SK-N-SH treated with all-trans-retinoic acid at 6 μM for 48 hours (cell line): ENCODE measurements around the gene PUM1.

Source experiments
- ATAC-seq: fragments of 200-7000 bp; cut with Tn5 transposase; 3 replicates; pipeline ENCODE4 v1.9.1; 2020; ENCODE audit warnings: mild to moderate bottlenecking, moderate library complexity
- ARNTL ChIP-seq: fragments of 450-650 bp; formaldehyde crosslinking; IDR thresholded peaks from 2 replicates; pipeline ENCODE4 v1.5.0; 2020; ENCODE audit warnings: low read depth, mild to moderate bottlenecking, moderate library complexity, borderline replicate concordance
- BACH2 ChIP-seq: fragments of 250-450 bp; sonication (Bioruptor Pico); IDR thresholded peaks from 2 replicates; pipeline ENCODE4 v1.9.0; 2021; ENCODE audit warnings: mild to moderate bottlenecking, borderline replicate concordance
- CREB5 ChIP-seq: fragments of 250-450 bp; sonication (Bioruptor Pico); IDR thresholded peaks from 2 replicates; pipeline ENCODE4 v1.5.1; 2020; ENCODE audit warnings: low read depth, mild to moderate bottlenecking, moderate library complexity
- CSDC2 ChIP-seq: fragments of 250-450 bp; sonication (Bioruptor Pico); IDR thresholded peaks from 2 replicates; pipeline ENCODE4 v1.5.0; 2020; ENCODE audit warnings: mild to moderate bottlenecking, moderate library complexity
- ESRRG ChIP-seq: fragments of 250-450 bp; sonication (Bioruptor Pico); IDR thresholded peaks from 2 replicates; pipeline ENCODE4 v1.6.1; 2021; ENCODE audit warnings: mild to moderate bottlenecking
- GLIS3 ChIP-seq: fragments of 250-450 bp; sonication (Bioruptor Pico); IDR thresholded peaks from 2 replicates; pipeline ENCODE4 v1.5.0; 2020; ENCODE audit warnings: mild to moderate bottlenecking, moderate library complexity
- OSR1 ChIP-seq: fragments of 250-450 bp; sonication (Bioruptor Pico); IDR thresholded peaks from 2 replicates; pipeline ENCODE4 v1.8.0; 2022; ENCODE audit warnings: moderate library complexity, mild to moderate bottlenecking, inconsistent platforms
- PATZ1 ChIP-seq: fragments of 250-450 bp; sonication (Bioruptor Pico); IDR thresholded peaks from 2 replicates; pipeline ENCODE4 v1.8.0; 2020; ENCODE audit warnings: mild to moderate bottlenecking, moderate library complexity, borderline replicate concordance
- PPARA ChIP-seq: fragments of 250-450 bp; sonication (Bioruptor Pico); IDR thresholded peaks from 2 replicates; pipeline ENCODE4 v1.5.0; 2020; ENCODE audit warnings: mild to moderate bottlenecking, borderline replicate concordance
- RARB ChIP-seq: fragments of 250-450 bp; sonication (Bioruptor Pico); IDR thresholded peaks from 2 replicates; pipeline ENCODE4 v1.8.0; 2021; ENCODE audit warnings: mild to moderate bottlenecking, moderate library complexity
- SNAI2 ChIP-seq: fragments of 250-450 bp; sonication (Bioruptor Pico); IDR thresholded peaks from 2 replicates; pipeline ENCODE4 v1.5.0; 2020; ENCODE audit warnings: mild to moderate bottlenecking, moderate library complexity
- TCF4 ChIP-seq: fragments of 250-450 bp; sonication (Bioruptor Pico); IDR thresholded peaks from 2 replicates; pipeline ENCODE4 v1.8.0; 2021; ENCODE audit warnings: mild to moderate bottlenecking, moderate library complexity, borderline replicate concordance
- TOX ChIP-seq: fragments of 250-450 bp; sonication (Bioruptor Pico); IDR thresholded peaks from 2 replicates; pipeline ENCODE4 v1.8.0; 2021; ENCODE audit warnings: mild to moderate bottlenecking, moderate library complexity, borderline replicate concordance
- ZC3H10 ChIP-seq: fragments of 250-450 bp; sonication (Bioruptor Pico); IDR thresholded peaks from 2 replicates; pipeline ENCODE4 v1.5.1; 2021; ENCODE audit warnings: mild to moderate bottlenecking, moderate library complexity
- ZFP3 ChIP-seq: fragments of 250-450 bp; sonication (Bioruptor Pico); IDR thresholded peaks from 2 replicates; pipeline ENCODE4 v1.5.0; 2020; ENCODE audit warnings: mild to moderate bottlenecking, moderate library complexity
- ZFP30 ChIP-seq: fragments of 450-650 bp; formaldehyde crosslinking; IDR thresholded peaks from 2 replicates; pipeline ENCODE4 v1.5.0; 2022; ENCODE audit warnings: mild to moderate bottlenecking, moderate library complexity
- ZNF70 ChIP-seq: fragments of 450-650 bp; formaldehyde crosslinking; IDR thresholded peaks from 2 replicates; pipeline ENCODE4 v1.5.0; 2020; ENCODE audit warnings: mild to moderate bottlenecking, moderate library complexity
- ZNF8 ChIP-seq: fragments of 450-650 bp; formaldehyde crosslinking; IDR thresholded peaks from 2 replicates; pipeline ENCODE4 v1.5.0; 2020; ENCODE audit warnings: mild to moderate bottlenecking, moderate library complexity
- TF ChIP-seq, protein P1 (sequence below): fragments of 250-450 bp; sonication (Bioruptor Pico); IDR thresholded peaks from 2 replicates; pipeline ENCODE4 v1.8.0; 2021; ENCODE audit warnings: low read depth, mild to moderate bottlenecking, moderate library complexity, borderline replicate concordance
- TF ChIP-seq, protein P2 (sequence below): fragments of 250-450 bp; sonication (Bioruptor Pico); IDR thresholded peaks from 2 replicates; pipeline ENCODE4 v1.5.1; 2021; ENCODE audit warnings: mild to moderate bottlenecking, moderate library complexity
- TF ChIP-seq, protein P3 (sequence below): fragments of 250-450 bp; sonication (Bioruptor Pico); IDR thresholded peaks from 2 replicates; pipeline ENCODE4 v1.5.0; 2020; ENCODE audit warnings: mild to moderate bottlenecking, moderate library complexity

The PUM1 gene

GRCh38 chr1:31065310-31066217 is at the start of gene PUM1:
TSS of gene PUM1 (minus strand) at chr1:31065717. CDS start at chr1:31059566, 6,151 bp downstream.
- TF ChIP-seq RARB (CRISPR knock-in tag), result no peak
- peak; percentile 83; the same call in 1 of the 2 replicates for TF ChIP-seq ZFP3 (CRISPR knock-in tag)
- TF ChIP-seq, protein P1, sequence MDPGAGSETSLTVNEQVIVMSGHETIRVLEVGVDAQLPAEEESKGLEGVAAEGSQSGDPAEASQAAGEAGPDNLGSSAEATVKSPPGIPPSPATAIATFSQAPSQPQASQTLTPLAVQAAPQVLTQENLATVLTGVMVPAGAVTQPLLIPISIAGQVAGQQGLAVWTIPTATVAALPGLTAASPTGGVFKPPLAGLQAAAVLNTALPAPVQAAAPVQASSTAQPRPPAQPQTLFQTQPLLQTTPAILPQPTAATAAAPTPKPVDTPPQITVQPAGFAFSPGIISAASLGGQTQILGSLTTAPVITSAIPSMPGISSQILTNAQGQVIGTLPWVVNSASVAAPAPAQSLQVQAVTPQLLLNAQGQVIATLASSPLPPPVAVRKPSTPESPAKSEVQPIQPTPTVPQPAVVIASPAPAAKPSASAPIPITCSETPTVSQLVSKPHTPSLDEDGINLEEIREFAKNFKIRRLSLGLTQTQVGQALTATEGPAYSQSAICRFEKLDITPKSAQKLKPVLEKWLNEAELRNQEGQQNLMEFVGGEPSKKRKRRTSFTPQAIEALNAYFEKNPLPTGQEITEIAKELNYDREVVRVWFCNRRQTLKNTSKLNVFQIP (CRISPR knock-in tag), result 0 out of 2 replicates have a peak, but pooled peaks have one; percentile 61
- peak; percentile 97 for ATAC-seq

DNA sequence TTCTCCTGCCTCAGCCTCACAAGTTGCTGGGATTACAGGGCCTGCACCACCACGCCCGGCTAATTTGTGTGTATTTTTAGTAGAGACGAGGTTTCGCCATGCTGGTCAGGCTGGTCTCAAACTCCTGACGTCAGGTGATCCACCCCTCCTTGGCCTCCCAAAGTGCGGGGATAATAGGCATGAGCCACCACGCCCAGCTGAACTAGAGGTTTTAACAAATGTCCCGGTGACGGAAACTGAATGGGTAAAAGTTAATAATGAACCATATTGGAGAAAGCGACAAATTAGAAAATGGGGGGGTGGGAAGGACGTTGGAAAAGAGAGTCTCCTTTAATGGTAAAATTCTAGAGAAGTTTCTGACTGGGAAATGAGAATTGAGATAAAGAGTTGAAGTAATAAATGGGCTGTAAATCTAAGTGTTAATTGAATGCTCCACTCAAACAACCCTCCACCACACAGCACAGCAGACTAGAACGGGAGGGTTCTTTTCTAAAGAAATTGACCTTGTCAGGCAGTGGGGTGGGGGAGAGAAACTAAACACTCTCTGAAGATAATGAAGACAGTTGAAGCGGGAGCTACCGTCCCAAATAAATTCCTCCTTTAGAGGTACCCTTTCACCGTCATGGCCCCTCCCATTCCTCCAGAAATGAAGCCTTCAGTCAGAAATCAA is 46.9 kb upstream of the PUM1 start:
- TF ChIP-seq, protein P2, sequence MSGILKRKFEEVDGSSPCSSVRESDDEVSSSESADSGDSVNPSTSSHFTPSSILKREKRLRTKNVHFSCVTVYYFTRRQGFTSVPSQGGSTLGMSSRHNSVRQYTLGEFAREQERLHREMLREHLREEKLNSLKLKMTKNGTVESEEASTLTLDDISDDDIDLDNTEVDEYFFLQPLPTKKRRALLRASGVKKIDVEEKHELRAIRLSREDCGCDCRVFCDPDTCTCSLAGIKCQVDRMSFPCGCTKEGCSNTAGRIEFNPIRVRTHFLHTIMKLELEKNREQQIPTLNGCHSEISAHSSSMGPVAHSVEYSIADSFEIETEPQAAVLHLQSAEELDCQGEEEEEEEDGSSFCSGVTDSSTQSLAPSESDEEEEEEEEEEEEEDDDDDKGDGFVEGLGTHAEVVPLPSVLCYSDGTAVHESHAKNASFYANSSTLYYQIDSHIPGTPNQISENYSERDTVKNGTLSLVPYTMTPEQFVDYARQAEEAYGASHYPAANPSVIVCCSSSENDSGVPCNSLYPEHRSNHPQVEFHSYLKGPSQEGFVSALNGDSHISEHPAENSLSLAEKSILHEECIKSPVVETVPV (CRISPR knock-in tag), result no peak
- TF ChIP-seq ZNF8 (CRISPR knock-in tag) (no peak), CSDC2 (CRISPR knock-in tag) (no peak), CREB5 (CRISPR knock-in tag) (no peak), PPARA (CRISPR knock-in tag) (no peak), GLIS3 (no peak), ZNF70 (no peak), OSR1 (CRISPR knock-in tag) (no peak), TCF4 (CRISPR knock-in tag) (no peak), RARB (CRISPR knock-in tag) (no peak), ESRRG (CRISPR knock-in tag) (no peak), ARNTL (CRISPR knock-in tag) (no peak), PATZ1 (CRISPR knock-in tag) (no peak), ZC3H10 (CRISPR knock-in tag) (no peak), TOX (CRISPR knock-in tag) (no peak), SNAI2 (CRISPR knock-in tag) (no peak), ZFP3 (CRISPR knock-in tag) (no peak), ZFP30 (no peak), BACH2 (CRISPR knock-in tag) (no peak)
- TF ChIP-seq, protein P3, sequence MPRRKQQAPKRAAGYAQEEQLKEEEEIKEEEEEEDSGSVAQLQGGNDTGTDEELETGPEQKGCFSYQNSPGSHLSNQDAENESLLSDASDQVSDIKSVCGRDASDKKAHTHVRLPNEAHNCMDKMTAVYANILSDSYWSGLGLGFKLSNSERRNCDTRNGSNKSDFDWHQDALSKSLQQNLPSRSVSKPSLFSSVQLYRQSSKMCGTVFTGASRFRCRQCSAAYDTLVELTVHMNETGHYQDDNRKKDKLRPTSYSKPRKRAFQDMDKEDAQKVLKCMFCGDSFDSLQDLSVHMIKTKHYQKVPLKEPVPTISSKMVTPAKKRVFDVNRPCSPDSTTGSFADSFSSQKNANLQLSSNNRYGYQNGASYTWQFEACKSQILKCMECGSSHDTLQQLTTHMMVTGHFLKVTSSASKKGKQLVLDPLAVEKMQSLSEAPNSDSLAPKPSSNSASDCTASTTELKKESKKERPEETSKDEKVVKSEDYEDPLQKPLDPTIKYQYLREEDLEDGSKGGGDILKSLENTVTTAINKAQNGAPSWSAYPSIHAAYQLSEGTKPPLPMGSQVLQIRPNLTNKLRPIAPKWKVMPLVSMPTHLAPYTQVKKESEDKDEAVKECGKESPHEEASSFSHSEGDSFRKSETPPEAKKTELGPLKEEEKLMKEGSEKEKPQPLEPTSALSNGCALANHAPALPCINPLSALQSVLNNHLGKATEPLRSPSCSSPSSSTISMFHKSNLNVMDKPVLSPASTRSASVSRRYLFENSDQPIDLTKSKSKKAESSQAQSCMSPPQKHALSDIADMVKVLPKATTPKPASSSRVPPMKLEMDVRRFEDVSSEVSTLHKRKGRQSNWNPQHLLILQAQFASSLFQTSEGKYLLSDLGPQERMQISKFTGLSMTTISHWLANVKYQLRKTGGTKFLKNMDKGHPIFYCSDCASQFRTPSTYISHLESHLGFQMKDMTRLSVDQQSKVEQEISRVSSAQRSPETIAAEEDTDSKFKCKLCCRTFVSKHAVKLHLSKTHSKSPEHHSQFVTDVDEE (CRISPR knock-in tag), result no peak
- no peak for ATAC-seq
